GM12878 (cell line): ENCODE results near the gene ETFBKMT. TPM values are rescaled to one million over a fixed set of nuclear protein-coding genes. Genes with fewer than 3 reads are reported as not detected.

Experiments
- ATAC-seq: fragments of 200-7000 bp; cut with Tn5 transposase; 3 replicates; pipeline ENCODE4 v1.9.1; 2020; ENCODE audit warnings: mild to moderate bottlenecking, moderate library complexity
- BruUV-seq: library from RNA; stranded (reverse); fragments of 400-500 nt; replicated peaks from 2 replicates; lab custom pipeline; 2021; lab: Mats Ljungman, UMichigan
- CTCF ChIA-PET: fragments of 300-600 bp; sonication (Branson Sonifier 250); formaldehyde crosslinking; extraction: SDS; loops from one replicate; lab custom pipeline; 2021; ENCODE audit warnings: inconsistent platforms; lab: Yijun Ruan, JAX
- POLR2A ChIA-PET: fragments of 350-600 bp; formaldehyde crosslinking; extraction: SDS; loops from one replicate; lab custom pipeline; 2021; ENCODE audit warnings: inconsistent platforms; lab: Charles Lee
- RAD21 ChIA-PET: fragments of 300-600 bp; sonication (Branson Sonifier 250); formaldehyde crosslinking; loops from one replicate; lab custom pipeline; 2023; ENCODE audit warnings: antibody characterized with exemption; ENCODE audit not compliant: unreplicated experiment; lab: Charles Lee
- SMC1A ChIA-PET: fragments of 300-600 bp; sonication (Branson Sonifier 250); formaldehyde crosslinking; loops from one replicate; lab custom pipeline; 2023; ENCODE audit not compliant: unreplicated experiment, uncharacterized antibody; lab: Charles Lee
- DNase-seq: peaks from one replicate; pipeline ENCODE4 v3.0.0-alpha.2; 2011; ENCODE audit warnings: low read depth, low spot score
- FAIRE-seq: peaks from 3 replicates; lab custom pipeline; 2011; peaks lifted over from hg19 to GRCh38; lab: Jason Lieb, UNC
- H2AFZ ChIP-seq: 2 replicates; pipeline ENCODE4 v1.6.0; 2011; ENCODE audit warnings: low read depth, low read length, control low read depth; ENCODE audit not compliant: control insufficient read depth
- H3K27ac ChIP-seq: 2 replicates; pipeline ENCODE4 v1.5.1; 2011; ENCODE audit warnings: control low read depth; ENCODE audit not compliant: control insufficient read depth, insufficient read depth
- H3K27me3 ChIP-seq, 2 experiments: replicated peaks in 1 of 2; 2 replicates each; pipeline versions ENCODE4 v1.6.0 to v1.6.1; 2011; ENCODE audit warnings: low read length in 1 of 2; ENCODE audit not compliant: control insufficient read depth in 2 of 2, insufficient read depth in 2 of 2
- H3K36me3 ChIP-seq, 2 experiments: 2 replicates each; pipeline ENCODE4 v1.5.1; 2011; ENCODE audit warnings: low read length in 1 of 2; ENCODE audit not compliant: control insufficient read depth in 2 of 2, insufficient read depth in 2 of 2
- H3K4me1 ChIP-seq: 2 replicates; pipeline ENCODE4 v1.6.1; 2011; ENCODE audit warnings: mild to moderate bottlenecking, low read length, moderate library complexity, mixed read lengths; ENCODE audit not compliant: control insufficient read depth, insufficient read depth
- H3K4me2 ChIP-seq: 2 replicates; pipeline ENCODE4 v1.6.0; 2011; ENCODE audit warnings: control low read depth; ENCODE audit not compliant: control insufficient read depth, insufficient read depth
- H3K4me3 ChIP-seq: fragments of 200-600 bp; sonication (generic); 2 replicates; pipeline ENCODE4 v1.5.1; 2016
- H3K79me2 ChIP-seq: 2 replicates; pipeline ENCODE4 v1.6.0; 2011; ENCODE audit warnings: low read length; ENCODE audit not compliant: control insufficient read depth, insufficient read depth
- H3K9ac ChIP-seq: 2 replicates; pipeline ENCODE4 v1.8.0; 2011; ENCODE audit warnings: low read length, control low read depth, mixed read lengths; ENCODE audit not compliant: control insufficient read depth, insufficient read depth
- H3K9me3 ChIP-seq: replicated peaks from 3 replicates; pipeline ENCODE4 v1.5.1; 2011; ENCODE audit warnings: mild to moderate bottlenecking, low read length; ENCODE audit not compliant: control insufficient read depth, insufficient read depth
- H4K20me1 ChIP-seq: 2 replicates; pipeline ENCODE4 v1.6.0; 2011; ENCODE audit not compliant: control insufficient read depth, insufficient read depth
- BACH1 ChIP-seq: fragments of 450-650 bp; IDR thresholded peaks from 2 replicates; pipeline ENCODE4 v1.6.1; 2017; ENCODE audit warnings: mild to moderate bottlenecking, borderline replicate concordance
- CTCF ChIP-seq, 3 experiments: IDR thresholded peaks in 2 of 3; conservative IDR thresholded peaks in 1 of 3; 2 replicates each; pipeline ENCODE4 v1.5.1; 2011; ENCODE audit warnings: low read depth in 3 of 3, low read length in 3 of 3, mild to moderate bottlenecking in 3 of 3, control low read depth in 2 of 3, moderate library complexity in 2 of 3, inconsistent platforms in 1 of 3, mixed read lengths in 1 of 3; ENCODE audit not compliant: control insufficient read depth in 2 of 3, insufficient read depth in 1 of 3; ENCODE audit errors: extremely low read depth in 1 of 3
- FOXM1 ChIP-seq: IDR thresholded peaks from 2 replicates; pipeline ENCODE4 v1.6.1; 2012; ENCODE audit warnings: low read depth, mild to moderate bottlenecking, inconsistent platforms, low read length, moderate library complexity
- GATAD2B ChIP-seq: fragments of 450-650 bp; conservative IDR thresholded peaks from 2 replicates; pipeline ENCODE4 v1.6.1; 2017; ENCODE audit warnings: low read depth, mild to moderate bottlenecking, moderate library complexity
- HSF1 ChIP-seq: fragments of 150-350 bp; IDR thresholded peaks from 2 replicates; pipeline ENCODE4 v1.6.1; 2014; ENCODE audit warnings: mild to moderate bottlenecking, low read depth, low read length
- NRF1 ChIP-seq: conservative IDR thresholded peaks from 2 replicates; pipeline ENCODE4 v1.6.1; 2011; ENCODE audit warnings: mild to moderate bottlenecking, low read depth, low read length, improper control_type of control experiment
- RELB ChIP-seq: fragments of 450-650 bp; IDR thresholded peaks from 2 replicates; pipeline ENCODE4 v1.6.1; 2017; ENCODE audit warnings: low read depth, mild to moderate bottlenecking, moderate library complexity
- RFX5 ChIP-seq: IDR thresholded peaks from 2 replicates; pipeline ENCODE4 v1.6.1; 2011; ENCODE audit warnings: low read depth, low read length, improper control_type of control experiment
- SRF ChIP-seq, 2 experiments: IDR thresholded peaks; 2 replicates each; pipeline ENCODE4 v1.6.1; 2011; ENCODE audit warnings: low read depth in 2 of 2, low read length in 2 of 2, mild to moderate bottlenecking in 1 of 2, moderate library complexity in 1 of 2
- SUPT20H ChIP-seq: IDR thresholded peaks from 2 replicates; pipeline ENCODE4 v1.6.1; 2011; ENCODE audit warnings: low read depth, mild to moderate bottlenecking, low read length, moderate library complexity, borderline replicate concordance; ENCODE audit not compliant: control insufficient read depth
- ZBED1 ChIP-seq: IDR thresholded peaks from 2 replicates; pipeline ENCODE4 v1.6.1; 2016; ENCODE audit warnings: borderline replicate concordance
- ZNF24 ChIP-seq: fragments of 450-650 bp; IDR thresholded peaks from 2 replicates; pipeline ENCODE4 v1.6.1; 2017; ENCODE audit warnings: antibody characterized with exemption, mild to moderate bottlenecking
- ZNF384 ChIP-seq: IDR thresholded peaks from 2 replicates; pipeline ENCODE4 v1.6.1; 2012; ENCODE audit warnings: low read depth, mild to moderate bottlenecking, low read length, improper control_type of control experiment, borderline replicate concordance
- ZSCAN29 ChIP-seq: fragments of 450-650 bp; IDR thresholded peaks from 2 replicates; pipeline ENCODE4 v1.6.1; 2017; ENCODE audit warnings: mild to moderate bottlenecking, moderate library complexity
- WGBS: methylation state at CpG from one replicate; pipeline ENCODE4 v1.1.6; 2016; ENCODE audit warnings: low lambda C conversion rate; ENCODE audit not compliant: insufficient replicate concordance, insufficient coverage; ENCODE audit errors: missing lambda C conversion rate; 5-methylcytosine and 5-hydroxymethylcytosine counted together
- in situ Hi-C: fragments of 300-500 bp; cut with MboI; formaldehyde crosslinking; loops from 9 replicates; pipeline ENCODE4 v1.14.3; 2018; ENCODE audit warnings: mixed read lengths
- intact Hi-C: fragments of 100-400 bp; cut with micrococcal nuclease; formaldehyde crosslinking; loops from one replicate; pipeline ENCODE4 v1.14.2; 2022; ENCODE audit not compliant: unreplicated experiment
- polyA plus RNA-seq, 11 experiments: library from polyadenylated mRNA; depleted of rRNA in 4 of 11; unstranded in 6 of 11; stranded (reverse) in 5 of 11; fragments of >200 nt; fragmentation: Nextera tagmentation in 4 of 11; fragmentation: Illumina TruSeq in 1 of 11; extraction: Ambion mirVana in 4 of 11; extraction: Trizol in 1 of 11; gene quantifications; 1 replicate in 1 of 11; 2 replicates in 10 of 11; pipeline versions ENCODE4 v1.2.1 to v1.2.3, GENCODE V29; 2011 to 2016; ENCODE audit warnings: inconsistent platforms in 2 of 11, missing spikeins in 2 of 11, low read depth in 1 of 11
- total RNA-seq, 4 experiments: library from RNA; depleted of rRNA in 3 of 4; stranded (reverse); fragments of >200 nt in 3 of 4; fragmentation: Illumina TruSeq in 1 of 4; extraction: Trizol in 1 of 4; gene quantifications; 2 replicates each; pipeline versions ENCODE4 v1.2.1 to v1.2.3, GENCODE V29; 2013 to 2021

ETFBKMT gene
- total and polyA plus RNA-seq, 10 of the 15 experiments (the other 5 are each of a cell fraction or from before 2014, with no cell fraction given) = 0.25 to 1.1 (median 0.65) TPM

- H3K79me2 ChIP-seq = no peaks in the 10 kb centered on the region
- H3K4me3 ChIP-seq = peak overlapping the region; percentile 54; the same call in 1 of the 2 replicates
- ATAC-seq = peak; percentile 62
- no peaks in the 10 kb centered on the region for H3K36me3 ChIP-seq
- H3K9me3 ChIP-seq = peaks cover 6% of the 10 kb centered on the region
- SMC1A ChIA-PET = interaction anchor here (0.9 to 3.4 kb wide), 28 partner anchors 8 to 597 kb away, joined by 3 to 33 read pairs (median 6); partner anchors contain the start of genes AMN1 and ETFBKMT
- intact Hi-C loops = no loop called here
- in situ Hi-C loops = no loop called here
- no peaks in the 10 kb centered on the region for H3K27me3 ChIP-seq
- POLR2A ChIA-PET = interaction anchor here (0.8 to 2.9 kb wide), 9 partner anchors 11 to 245 kb away, joined by 3 to 14 read pairs (median 6); partner anchors contain the start of genes AMN1 and RESF1
- peaks cover 10% of the 10 kb centered on the region for H3K4me1 ChIP-seq
- CTCF ChIA-PET = interaction anchor here (0.9 to 1.6 kb wide), 10 partner anchors 12 to 214 kb away, joined by 3 to 12 read pairs (median 4); no protein-coding TSS in a partner anchor
- peak overlapping the region; percentile 77; the same call in 1 of the 2 replicates for H3K4me2 ChIP-seq
- 76% methylated on average over 3 of the region's 3 CpGs for WGBS
- no peak for FAIRE-seq
- no peak for DNase-seq
- TSS peak; percentile 67 for BruUV-seq
- peak overlapping the region; percentile 90 for H3K27ac ChIP-seq
- no peaks in the 10 kb centered on the region for H4K20me1 ChIP-seq
- H2AFZ ChIP-seq = peak overlapping the region; percentile 99
- RAD21 ChIA-PET = interaction anchor here (0.9 to 5.2 kb wide), 19 partner anchors 10 to 598 kb away, joined by 3 to 30 read pairs (median 5); partner anchors contain the start of gene AMN1
- peak overlapping the region; percentile 79 for H3K9ac ChIP-seq
- TF ChIP-seq ZBED1 (no peak), ZNF24 (no peak), GATAD2B (no peak), SUPT20H (no peak), ZNF384 (no peak), FOXM1 (no peak), SRF (IDR thresholded peaks at IDR 0.05; ENCODE audit: low read depth in 2 of 2, low read length in 2 of 2) (no peak), BACH1 (no peak), RFX5 (no peak), HSF1 (no peak), RELB (no peak), NRF1 (no peak), CTCF (IDR thresholded peaks at IDR 0.05 in 2 of 3, conservative IDR thresholded peaks at IDR 0.05 in 1 of 3; ENCODE audit: control insufficient read depth in 2 of 3, extremely low read depth in 1 of 3, insufficient read depth in 1 of 3, low read depth in 3 of 3, low read length in 3 of 3) (no peak), ZSCAN29 (no peak)
These were observed 55.2 kb downstream of the ETFBKMT start for GRCh38 chr12:31714406-31715271.
